DMS153 treated with DMSO at 0.1 percent for 48 hours (cell line): ENCODE data around the gene OR2C3.
"Not testable (repeated sequence)": the region's sequence is repeated elsewhere in the genome, so short reads cannot be mapped to it uniquely, and the experiment has no call there.

ENCODE experiments used
- DNase-seq: peaks from one replicate; lab custom pipeline; 2025; ENCODE audit not compliant: unreplicated experiment; lab: John Stamatoyannopoulos, UW

Gene OR2C3

GRCh38 chr1:247536340-247536739, at the start of gene OR2C3:
OR2C3 (minus strand) TSS chr1:247536440; CDS start chr1:247532511, 3,929 bp downstream.
- no peak for DNase-seq

- no peak for DNase-seq
Measured at GRCh38 chr1:247578946-247579460, 42.8 kb upstream of the OR2C3 start.

- peak; percentile 17 for DNase-seq
Measured at GRCh38 chr1:247576514-247576913, 40.3 kb upstream of the OR2C3 start.

GRCh38 chr1:247574664-247575063, 38.4 kb upstream of the OR2C3 start:
- DNase-seq, result no peak

- DNase-seq, result no peak
Measured at GRCh38 chr1:247574236-247574635, 38.0 kb upstream of the OR2C3 start.

- DNase-seq, result no peak
Measured at GRCh38 chr1:247562198-247562597, 26.0 kb upstream of the OR2C3 start.

GRCh38 chr1:247561711-247562110, 25.5 kb upstream of the OR2C3 start:
- DNase-seq, result no peak

- DNase-seq, result no peak
Measured at GRCh38 chr1:247557926-247558674, 21.9 kb upstream of the OR2C3 start.

- no peak for DNase-seq
Measured at GRCh38 chr1:247552231-247552630, 16.0 kb upstream of the OR2C3 start.

GRCh38 chr1:247551721-247552120, 15.5 kb upstream of the OR2C3 start:
- no peak for DNase-seq

GRCh38 chr1:247548769-247549182, 12.5 kb upstream of the OR2C3 start, which contains the start of gene GCSAML:
GCSAML (plus strand) TSS chr1:247549134; CDS start chr1:247549192, 58 bp downstream.
- DNase-seq, result no peak

GRCh38 chr1:247548092-247548491, 11.9 kb upstream of the OR2C3 start:
- DNase-seq, result no peak

GRCh38 chr1:247542811-247543210, 6.6 kb upstream of the OR2C3 start:
- no peak for DNase-seq

GRCh38 chr1:247540581-247540980, 4.3 kb upstream of the OR2C3 start:
- no peak for DNase-seq

GRCh38 chr1:247539215-247539614, 3.0 kb upstream of the OR2C3 start:
- DNase-seq, result no peak

GRCh38 chr1:247538561-247538960, 2.3 kb upstream of the OR2C3 start:
- DNase-seq, result no peak

- no peak for DNase-seq
Measured at GRCh38 chr1:247535402-247535801, 838 bp downstream of the OR2C3 start.

- DNase-seq, result no peak
Measured at GRCh38 chr1:247531937-247532336, 4.3 kb downstream of the OR2C3 start.

GRCh38 chr1:247530785-247531184, 5.5 kb downstream of the OR2C3 start:
- DNase-seq, result no peak

GRCh38 chr1:247529771-247530355, 6.4 kb downstream of the OR2C3 start:
- DNase-seq, result no peak

GRCh38 chr1:247528812-247529474, 7.3 kb downstream of the OR2C3 start:
- no peak for DNase-seq

GRCh38 chr1:247521886-247522285, 14.4 kb downstream of the OR2C3 start:
- DNase-seq, result not testable (repeated sequence)
